HG03378 (cell line): ENCODE data around the gene P2RX6.
"Not testable (repeated sequence)": the region's sequence is repeated elsewhere in the genome, so short reads cannot be mapped to it uniquely, and the experiment has no call there.

Source experiments
- ATAC-seq: cut with Tn5 transposase; IDR thresholded peaks from one replicate; pipeline ENCODE4 v1.9.1; 2021; ENCODE audit warnings: mild to moderate bottlenecking, moderate library complexity; ENCODE audit not compliant: unreplicated experiment

The P2RX6 gene

GRCh38 chr22:21071796-21072195 is 56.8 kb downstream of the P2RX6 start:
- not testable (repeated sequence) for ATAC-seq

DNA sequence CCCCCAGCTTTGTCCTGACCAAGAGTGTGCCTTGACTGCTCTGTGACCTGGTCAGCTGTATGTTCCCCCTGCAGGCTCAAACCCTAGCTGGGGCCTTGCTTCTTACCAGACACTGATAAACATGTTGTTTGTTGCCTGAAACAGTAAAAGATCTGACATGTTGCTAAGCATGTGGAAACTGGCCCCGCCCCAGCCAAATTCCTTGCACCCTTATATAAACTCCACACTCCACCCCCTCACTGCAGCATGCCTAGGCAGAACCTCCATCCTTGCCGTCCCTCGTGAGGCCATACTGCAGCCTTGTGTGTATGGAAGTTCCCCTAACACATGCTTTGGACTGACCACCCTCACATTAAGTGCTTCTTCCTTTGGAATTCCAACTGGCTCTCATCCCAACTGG is 58.1 kb downstream of the P2RX6 start:
- ATAC-seq: no peak

- no peak for ATAC-seq
Observed at GRCh38 chr22:21073482-21073881, 58.5 kb downstream of the P2RX6 start.

DNA sequence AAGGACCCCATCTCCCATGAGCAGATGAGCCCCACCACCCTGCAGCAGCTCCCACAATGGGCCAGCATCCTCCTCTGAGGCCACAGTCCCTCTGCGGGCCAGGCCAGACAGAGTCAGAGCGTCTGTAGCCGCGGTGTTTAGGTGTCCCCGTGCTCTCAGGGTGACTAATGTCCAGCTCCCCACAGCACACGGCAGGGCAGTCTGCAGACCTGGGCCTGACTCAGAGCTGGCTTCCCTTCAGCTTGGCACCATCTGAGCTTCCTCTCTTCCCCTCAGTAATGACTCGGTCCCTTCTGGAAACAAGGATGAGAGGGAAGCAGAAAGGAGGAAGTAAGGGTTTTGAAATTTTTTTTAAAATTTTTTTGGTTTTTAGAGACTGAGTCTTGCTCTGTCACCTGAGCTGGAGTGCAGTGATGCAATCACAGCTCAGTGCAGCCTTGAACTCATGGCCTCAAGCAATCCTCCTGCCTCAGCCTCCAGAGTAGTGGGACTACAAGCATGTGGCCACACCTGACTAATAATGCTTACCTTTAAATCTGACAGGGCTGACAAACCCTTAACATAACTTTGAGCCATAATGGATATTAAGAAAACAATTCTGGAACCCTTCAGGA is 59.2 kb downstream of the P2RX6 start:
- ATAC-seq: no peak

GRCh38 chr22:21075516-21076138 is 60.7 kb downstream of the P2RX6 start:
- ATAC-seq: no peak

- no peak for ATAC-seq
Observed at GRCh38 chr22:21076912-21077625, 62.1 kb downstream of the P2RX6 start.
